HG03045 (cell line): ENCODE results near the gene RETREG2.

ENCODE experiments used
- ATAC-seq: cut with Tn5 transposase; IDR thresholded peaks from one replicate; pipeline ENCODE4 v1.9.1; 2021; ENCODE audit warnings: mild to moderate bottlenecking, moderate library complexity; ENCODE audit not compliant: unreplicated experiment

Gene RETREG2, protein sequence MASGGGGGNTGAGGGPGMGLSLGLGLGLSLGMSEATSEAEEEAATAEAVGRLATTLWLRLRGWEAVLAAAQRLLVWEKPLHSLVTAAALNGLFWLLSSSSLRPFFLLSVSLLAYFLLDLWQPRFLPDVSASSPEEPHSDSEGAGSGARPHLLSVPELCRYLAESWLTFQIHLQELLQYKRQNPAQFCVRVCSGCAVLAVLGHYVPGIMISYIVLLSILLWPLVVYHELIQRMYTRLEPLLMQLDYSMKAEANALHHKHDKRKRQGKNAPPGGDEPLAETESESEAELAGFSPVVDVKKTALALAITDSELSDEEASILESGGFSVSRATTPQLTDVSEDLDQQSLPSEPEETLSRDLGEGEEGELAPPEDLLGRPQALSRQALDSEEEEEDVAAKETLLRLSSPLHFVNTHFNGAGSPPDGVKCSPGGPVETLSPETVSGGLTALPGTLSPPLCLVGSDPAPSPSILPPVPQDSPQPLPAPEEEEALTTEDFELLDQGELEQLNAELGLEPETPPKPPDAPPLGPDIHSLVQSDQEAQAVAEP

GRCh38 chr2:219177552-219178376, at the start of gene RETREG2:
RETREG2 (plus strand) TSS chr2:219178275; CDS start chr2:219178353, 78 bp downstream.
- peak; percentile 44 for ATAC-seq

DNA sequence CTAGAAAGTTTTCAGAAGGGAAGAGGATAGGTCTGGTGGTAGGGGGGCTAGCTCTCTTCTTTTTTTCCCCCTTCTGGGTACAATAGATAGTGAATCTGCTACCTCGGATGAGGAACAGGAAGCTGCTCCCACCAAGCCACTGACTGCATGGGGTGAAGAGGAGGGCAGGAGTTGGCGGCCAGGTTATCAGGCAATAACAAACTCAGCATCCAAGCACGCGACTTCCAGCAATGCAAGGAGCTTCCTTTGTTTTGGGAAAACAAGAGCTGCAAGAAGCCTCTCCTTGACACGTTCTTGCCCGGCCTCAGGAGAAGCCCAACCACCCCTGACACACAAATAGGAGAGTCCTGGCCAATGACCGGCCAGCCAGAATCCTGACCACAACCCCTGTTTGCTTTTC, 49.7 kb upstream of the RETREG2 start:
- no peak for ATAC-seq

- ATAC-seq: no peak
Measured at GRCh38 chr2:219129589-219129988, 48.5 kb upstream of the RETREG2 start.

GRCh38 chr2:219131327-219131726, 46.7 kb upstream of the RETREG2 start:
- ATAC-seq: no peak

DNA sequence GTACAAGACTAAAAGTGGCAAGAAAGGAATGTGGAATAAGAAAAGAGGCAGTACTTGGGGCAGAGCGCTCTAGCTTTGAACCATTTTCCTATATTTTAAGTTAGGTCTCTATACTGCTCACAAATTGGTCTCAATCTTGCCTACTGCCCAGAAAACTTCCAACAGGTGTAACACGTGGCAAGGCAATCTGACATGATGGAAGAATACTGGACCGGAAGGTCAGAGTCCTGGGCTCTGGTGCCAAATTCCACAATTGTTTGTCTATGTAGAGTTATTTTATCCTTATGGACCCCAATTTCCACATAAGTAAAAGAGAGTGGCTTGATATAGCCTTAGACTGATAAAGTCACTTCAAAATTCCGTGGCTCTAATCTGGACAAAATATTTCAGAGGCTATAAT, 46.3 kb upstream of the RETREG2 start:
- no peak for ATAC-seq

GRCh38 chr2:219133976-219134375, 44.1 kb upstream of the RETREG2 start:
- ATAC-seq: no peak

- no peak for ATAC-seq
Measured at GRCh38 chr2:219140722-219141121, 37.4 kb upstream of the RETREG2 start.

DNA sequence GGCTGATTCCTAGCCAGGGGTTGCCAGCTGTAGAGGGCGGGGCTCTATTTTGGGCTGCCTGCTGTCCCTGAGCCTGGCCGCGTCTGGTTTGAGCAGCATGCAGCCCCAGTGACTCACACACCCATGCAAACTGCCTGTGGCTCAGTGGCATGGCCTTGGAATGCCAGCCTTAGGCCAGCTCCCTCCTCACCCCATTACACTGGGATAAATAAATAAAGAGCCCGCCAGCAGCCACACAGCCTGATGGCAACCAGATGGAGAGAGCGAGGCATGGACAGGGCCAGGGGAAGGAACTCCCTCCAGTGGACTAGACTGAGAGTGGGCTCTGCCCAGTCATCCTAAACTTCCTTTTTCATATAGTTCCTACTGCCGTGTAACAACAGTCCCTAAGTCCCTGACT, 35.7 kb upstream of the RETREG2 start:
- no peak for ATAC-seq

- ATAC-seq: no peak
Measured at GRCh38 chr2:219149667-219150066, 28.4 kb upstream of the RETREG2 start.

DNA sequence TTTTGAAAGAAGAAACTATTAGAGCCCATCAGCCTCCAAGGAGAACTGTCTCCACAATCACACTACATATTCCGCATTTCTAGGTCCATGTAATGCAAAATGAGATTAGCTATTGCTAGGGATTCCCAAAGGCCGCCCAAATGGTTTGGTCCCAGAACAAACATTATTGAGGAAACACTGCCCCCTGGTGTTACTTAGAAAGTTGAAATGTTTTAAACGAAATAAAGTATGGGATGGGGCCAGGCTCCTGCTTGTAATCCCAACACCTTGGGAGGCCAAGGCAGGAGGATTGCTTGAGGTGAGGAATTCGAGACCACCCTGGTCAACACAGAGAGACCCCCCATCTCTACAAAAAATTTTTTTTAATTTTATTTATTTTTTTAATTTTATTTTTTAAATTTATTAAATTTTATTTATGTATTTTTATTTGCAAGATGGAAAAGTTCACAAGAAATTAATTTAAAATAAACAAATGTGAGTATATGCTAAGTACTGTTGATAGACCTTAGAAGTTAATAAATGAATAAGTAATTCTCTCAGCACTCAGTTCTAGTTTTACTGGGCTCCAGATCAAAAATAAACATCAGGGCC, 22.9 kb upstream of the RETREG2 start:
- ATAC-seq: no peak

DNA sequence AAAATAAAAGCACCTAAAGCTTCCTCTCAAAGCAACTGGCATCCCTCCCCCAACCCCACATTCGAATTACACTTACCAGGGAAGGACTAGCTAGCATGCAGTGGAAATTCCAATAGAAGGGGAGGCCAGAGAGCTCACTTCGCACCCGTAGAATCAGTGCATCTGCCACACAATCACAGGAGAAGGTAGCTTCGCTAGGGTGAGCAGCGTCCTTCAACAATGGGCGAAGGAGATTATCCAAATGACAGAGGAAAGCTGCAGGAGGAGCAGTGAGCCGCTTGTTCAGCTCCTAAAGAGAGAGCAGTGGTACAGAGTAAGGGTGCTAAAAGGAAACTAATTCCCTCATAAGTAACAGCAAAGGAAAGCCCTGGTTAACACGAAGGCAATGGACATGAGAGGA, 20.7 kb upstream of the RETREG2 start:
- ATAC-seq: no peak

- ATAC-seq: no peak
Measured at GRCh38 chr2:219158025-219158424, 20.1 kb upstream of the RETREG2 start.

DNA sequence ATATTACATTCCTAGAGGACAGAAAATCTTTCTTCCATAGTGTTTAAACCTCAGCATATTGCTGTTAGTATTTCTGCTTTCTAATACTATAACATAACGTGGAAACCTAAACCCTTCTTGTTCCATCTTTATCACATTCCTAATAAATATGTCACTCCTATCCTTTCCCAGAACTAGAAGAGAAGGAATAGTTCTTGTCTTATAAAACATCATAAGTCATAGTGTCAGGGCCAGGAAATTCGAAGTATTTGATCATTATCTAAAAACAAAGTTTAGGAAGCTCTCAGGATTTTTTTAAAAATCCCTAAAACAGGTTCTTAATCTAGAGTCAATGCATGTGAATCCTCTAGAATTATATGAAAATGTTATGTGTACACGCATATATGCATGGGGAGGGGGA, 19.5 kb upstream of the RETREG2 start:
- ATAC-seq: no peak

- peak; percentile 0 for ATAC-seq
Measured at GRCh38 chr2:219159771-219160185, 18.3 kb upstream of the RETREG2 start.

DNA sequence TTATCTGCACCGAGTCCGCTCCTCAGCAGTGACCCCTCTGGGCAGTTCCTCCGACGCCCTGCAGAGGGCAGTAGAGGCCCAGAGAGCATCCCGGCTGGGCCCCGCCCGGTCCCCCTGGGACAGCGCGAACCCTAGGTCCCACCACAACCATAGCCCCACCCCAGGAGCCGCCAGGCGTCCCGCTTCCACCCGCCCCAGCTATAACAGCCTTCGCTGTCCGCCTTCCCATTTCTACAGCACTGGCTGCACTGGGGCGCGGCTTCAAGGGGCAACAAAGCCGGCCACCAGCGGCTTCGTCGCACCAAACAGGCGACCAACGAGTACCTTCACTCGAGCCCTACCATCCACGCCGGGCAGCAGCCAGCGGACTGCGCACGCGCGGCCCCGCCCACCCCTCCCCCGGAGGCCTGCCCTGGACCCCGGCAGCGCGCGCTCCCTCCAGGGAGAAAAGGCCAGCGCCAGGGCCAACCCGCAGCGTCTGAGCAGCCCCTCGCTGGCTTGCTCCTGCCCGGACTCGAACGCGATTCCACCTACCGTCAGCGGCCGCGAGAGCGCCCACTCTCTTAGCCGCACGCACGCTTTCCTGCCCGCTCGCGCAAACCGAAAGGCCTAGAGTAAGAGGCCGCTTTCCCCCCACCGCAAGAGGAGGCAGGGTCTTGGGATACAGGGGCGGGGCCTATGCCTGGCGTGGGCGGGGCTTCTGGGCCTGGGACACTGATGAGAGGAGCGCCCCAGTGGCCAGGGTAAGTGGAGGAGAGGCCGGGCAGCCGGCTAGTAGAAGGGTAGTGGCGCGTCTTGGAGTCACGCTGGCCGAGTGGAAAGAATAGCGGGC, 17.7 kb upstream of the RETREG2 start, which contains the start of gene NHEJ1:
Gene NHEJ1, minus strand, starts transcription at position 630 of the 832 bp plus-strand sequence. CDS start 2,453 bp downstream, outside the sequence.
- ATAC-seq: peak; percentile 84

DNA sequence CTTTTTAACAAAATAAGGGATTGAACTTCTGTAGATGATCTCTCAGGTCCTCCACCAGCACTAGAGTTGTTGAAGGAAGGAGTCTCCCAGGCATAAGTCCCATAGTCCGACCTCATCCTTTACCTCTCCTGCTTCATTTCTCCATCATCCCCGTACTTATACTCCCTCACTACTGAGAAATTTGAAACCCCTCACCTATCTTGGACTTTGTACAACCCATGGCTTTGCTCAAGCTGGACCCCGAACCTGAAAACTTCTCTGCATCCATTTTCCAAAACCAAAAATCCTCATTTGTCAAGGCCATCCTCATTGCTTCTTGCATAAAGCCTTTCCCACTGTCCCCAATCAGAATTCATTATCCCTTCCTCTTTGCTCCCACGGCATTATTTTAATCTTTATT, 17.0 kb upstream of the RETREG2 start:
- no peak for ATAC-seq

- no peak for ATAC-seq
Measured at GRCh38 chr2:219163156-219163555, 14.9 kb upstream of the RETREG2 start.

- no peak for ATAC-seq
Measured at GRCh38 chr2:219165058-219165911, 12.8 kb upstream of the RETREG2 start.

- no peak for ATAC-seq
Measured at GRCh38 chr2:219167997-219168396, 10.1 kb upstream of the RETREG2 start.
